Measurements from ENCODE around the gene LDLRAD2.

The LDLRAD2 gene

DNA sequence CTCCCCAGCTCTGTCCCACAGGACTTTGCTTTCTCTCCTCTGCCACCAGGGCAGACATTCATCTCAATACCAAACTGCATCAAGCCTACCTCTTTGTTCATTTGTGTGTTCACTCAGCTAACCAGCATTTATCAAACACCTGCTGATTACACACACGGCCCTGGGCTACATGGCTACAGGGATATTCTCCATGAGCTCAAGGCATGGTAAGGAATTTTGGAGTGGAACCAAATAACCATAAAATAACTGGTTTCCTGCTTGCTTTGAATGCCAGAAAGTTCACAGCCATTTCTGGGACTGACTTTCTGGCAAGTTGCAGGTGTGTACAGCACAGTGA is 54.6 kb downstream of the LDLRAD2 start:
- no peak for DNase-seq
- H3K27ac Mint-ChIP-seq = no peak overlapping the region

DNA sequence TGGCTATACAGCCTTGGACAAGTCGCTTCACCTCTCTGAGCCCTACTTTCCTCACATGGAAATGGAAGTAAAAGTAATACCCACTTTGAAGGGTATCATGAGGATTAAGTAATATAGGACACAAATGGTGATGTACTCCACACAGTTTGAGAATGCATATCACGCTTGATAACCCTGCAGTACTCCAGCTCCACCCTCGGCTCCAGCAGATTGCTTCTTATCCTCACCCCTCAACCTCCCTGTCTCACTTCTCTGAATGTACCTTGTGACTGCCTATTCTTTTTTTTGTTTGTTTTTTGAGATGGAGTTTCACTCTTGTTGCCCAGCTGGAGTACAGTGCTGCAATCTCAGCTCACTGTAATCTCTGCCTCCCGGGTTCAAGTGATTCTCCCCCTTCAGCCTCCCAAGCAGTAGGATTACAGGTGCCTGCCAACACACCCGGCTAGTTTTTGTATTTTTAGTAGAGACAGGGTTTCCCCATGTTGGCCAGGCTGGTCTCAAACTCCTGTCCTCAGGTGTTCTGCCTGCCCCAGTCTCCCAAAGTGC is 55.5 kb downstream of the LDLRAD2 start:
- DNase-seq = no peak
- H3K4me1 Mint-ChIP-seq (ENCODE audit: low read depth) = no peaks in the 10 kb centered on the region
- no peaks in the 10 kb centered on the region for H3K9me3 Mint-ChIP-seq
- H3K27ac Mint-ChIP-seq = no peak overlapping the region
- H3K4me3 Mint-ChIP-seq = no peak overlapping the region
- H3K27me3 Mint-ChIP-seq = no peaks in the 10 kb centered on the region
- H3K36me3 Mint-ChIP-seq (ENCODE audit: low read depth) = no peaks in the 10 kb centered on the region

More for the DNA sequence above, 54.6 kb downstream of the LDLRAD2 start:
- no peaks in the 10 kb centered on the region for H3K9me3 Mint-ChIP-seq
- no peak overlapping the region for H3K4me3 Mint-ChIP-seq
- no peaks in the 10 kb centered on the region for H3K4me1 Mint-ChIP-seq (ENCODE audit: low read depth)
- no peaks in the 10 kb centered on the region for H3K36me3 Mint-ChIP-seq (ENCODE audit: low read depth)
- no peaks in the 10 kb centered on the region for H3K27me3 Mint-ChIP-seq

GRCh38 chr1:21868482-21868881 is 56.4 kb downstream of the LDLRAD2 start:
- H3K27me3 Mint-ChIP-seq = no peaks in the 10 kb centered on the region
- H3K4me3 Mint-ChIP-seq = no peak overlapping the region
- no peaks in the 10 kb centered on the region for H3K9me3 Mint-ChIP-seq
- no peaks in the 10 kb centered on the region for H3K4me1 Mint-ChIP-seq (ENCODE audit: low read depth)
- no peak for DNase-seq
- no peaks in the 10 kb centered on the region for H3K36me3 Mint-ChIP-seq (ENCODE audit: low read depth)
- H3K27ac Mint-ChIP-seq = no peak overlapping the region

DNA sequence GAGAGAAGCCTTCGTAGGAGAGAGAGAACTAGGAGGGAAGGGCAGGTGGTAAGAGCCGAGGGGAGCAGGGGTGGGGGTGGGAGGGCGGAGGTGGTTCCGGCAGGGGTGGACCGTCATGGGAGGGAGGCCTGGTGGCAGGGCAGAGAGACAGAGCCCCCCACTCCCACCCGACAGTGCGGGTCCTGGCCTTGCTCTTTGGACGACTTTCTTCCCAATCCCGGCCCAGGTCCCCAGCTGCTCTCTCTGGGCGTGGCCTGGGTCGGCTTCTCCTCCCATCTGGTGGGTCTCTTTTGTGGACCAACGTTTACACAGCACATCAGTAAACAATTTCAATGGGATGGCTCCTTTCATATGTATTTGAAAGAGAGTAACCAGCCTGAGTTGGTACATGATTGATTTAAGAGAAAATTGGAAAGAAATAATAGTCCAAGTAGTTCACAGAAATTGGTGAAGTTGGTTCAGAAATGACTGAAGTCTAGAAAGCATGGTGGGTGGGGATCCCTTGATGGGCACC is 56.9 kb downstream of the LDLRAD2 start:
- Mint-ChIP-seq H3K36me3 (ENCODE audit: low read depth) (no peaks in the 10 kb centered on the region), H3K4me3 (no peak overlapping the region), H3K27me3 (no peaks in the 10 kb centered on the region), H3K9me3 (no peaks in the 10 kb centered on the region), H3K4me1 (ENCODE audit: low read depth) (no peaks in the 10 kb centered on the region), H3K27ac (no peak overlapping the region)
- no peak for DNase-seq

DNA sequence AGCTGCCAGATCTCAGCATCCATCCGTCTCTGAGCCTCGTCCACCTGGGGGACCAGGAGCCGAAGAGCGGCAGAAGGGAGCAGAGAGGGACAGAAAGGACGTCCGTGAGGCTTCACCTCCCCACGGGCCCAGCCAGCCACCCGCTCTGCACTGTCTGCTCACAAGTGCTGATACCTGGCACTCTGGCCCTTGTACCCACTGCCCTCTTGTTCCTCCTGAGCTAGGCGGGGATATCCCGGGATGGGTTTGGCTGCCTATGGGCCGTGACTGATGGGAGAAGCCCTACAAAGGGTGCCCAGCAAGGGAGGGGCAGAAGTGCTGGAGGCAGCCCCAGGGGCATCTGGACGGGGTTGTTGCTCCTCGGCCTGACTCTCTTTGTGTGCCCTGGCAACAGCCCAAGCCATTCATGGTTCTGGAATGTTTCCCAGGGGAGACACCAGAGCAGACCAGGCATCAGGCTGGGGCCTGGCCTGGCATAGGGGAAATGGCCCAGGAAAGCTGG is 57.6 kb downstream of the LDLRAD2 start:
- no peak overlapping the region for H3K4me3 Mint-ChIP-seq
- no peak overlapping the region for H3K27ac Mint-ChIP-seq
- H3K4me1 Mint-ChIP-seq (ENCODE audit: low read depth) = no peaks in the 10 kb centered on the region
- no peaks in the 10 kb centered on the region for H3K36me3 Mint-ChIP-seq (ENCODE audit: low read depth)
- DNase-seq = no peak
- no peaks in the 10 kb centered on the region for H3K27me3 Mint-ChIP-seq
- no peaks in the 10 kb centered on the region for H3K9me3 Mint-ChIP-seq

DNA sequence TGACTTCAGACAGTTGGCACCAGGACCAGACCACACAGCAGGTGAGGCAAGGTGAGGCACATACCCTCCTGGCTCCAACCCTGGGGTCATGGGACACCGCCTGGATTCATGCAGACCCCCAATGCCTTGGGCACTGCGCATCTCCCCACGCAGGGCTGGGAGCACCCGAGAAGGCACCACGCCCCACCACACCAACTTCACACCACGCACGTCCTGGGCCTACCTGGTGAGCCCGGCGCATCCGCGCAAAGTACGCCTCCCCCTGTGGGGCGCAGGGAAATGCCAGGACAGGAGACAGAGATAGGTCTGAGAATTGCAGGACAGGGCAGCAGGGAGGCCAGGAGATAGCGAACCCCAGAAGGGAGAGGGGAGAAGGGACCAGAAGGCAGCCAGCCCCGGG is 58.5 kb downstream of the LDLRAD2 start:
- H3K4me3 Mint-ChIP-seq = no peak overlapping the region
- no peaks in the 10 kb centered on the region for H3K36me3 Mint-ChIP-seq (ENCODE audit: low read depth)
- H3K27ac Mint-ChIP-seq = no peak overlapping the region
- no peaks in the 10 kb centered on the region for H3K27me3 Mint-ChIP-seq
- H3K4me1 Mint-ChIP-seq (ENCODE audit: low read depth) = no peaks in the 10 kb centered on the region
- no peak for DNase-seq
- H3K9me3 Mint-ChIP-seq = no peaks in the 10 kb centered on the region

GRCh38 chr1:21871943-21872342 is 59.9 kb downstream of the LDLRAD2 start:
- H3K27ac Mint-ChIP-seq = no peak overlapping the region
- no peaks in the 10 kb centered on the region for H3K36me3 Mint-ChIP-seq (ENCODE audit: low read depth)
- no peak for DNase-seq
- H3K4me3 Mint-ChIP-seq = no peak overlapping the region
- H3K9me3 Mint-ChIP-seq = no peaks in the 10 kb centered on the region
- H3K4me1 Mint-ChIP-seq (ENCODE audit: low read depth) = no peaks in the 10 kb centered on the region
- no peaks in the 10 kb centered on the region for H3K27me3 Mint-ChIP-seq

- H3K9me3 Mint-ChIP-seq = no peaks in the 10 kb centered on the region
- no peak for DNase-seq
- H3K4me3 Mint-ChIP-seq = no peak overlapping the region
- H3K4me1 Mint-ChIP-seq (ENCODE audit: low read depth) = no peaks in the 10 kb centered on the region
- no peak overlapping the region for H3K27ac Mint-ChIP-seq
- no peaks in the 10 kb centered on the region for H3K36me3 Mint-ChIP-seq (ENCODE audit: low read depth)
- no peaks in the 10 kb centered on the region for H3K27me3 Mint-ChIP-seq
Observed at GRCh38 chr1:21872445-21873079, 60.5 kb downstream of the LDLRAD2 start.

- no peak for DNase-seq
- no peaks in the 10 kb centered on the region for H3K9me3 Mint-ChIP-seq
- H3K36me3 Mint-ChIP-seq (ENCODE audit: low read depth) = no peaks in the 10 kb centered on the region
- no peak overlapping the region for H3K4me3 Mint-ChIP-seq
- H3K4me1 Mint-ChIP-seq (ENCODE audit: low read depth) = no peaks in the 10 kb centered on the region
- H3K27me3 Mint-ChIP-seq = no peaks in the 10 kb centered on the region
- H3K27ac Mint-ChIP-seq = no peak overlapping the region
Observed at GRCh38 chr1:21873174-21873573, 61.1 kb downstream of the LDLRAD2 start.

DNA sequence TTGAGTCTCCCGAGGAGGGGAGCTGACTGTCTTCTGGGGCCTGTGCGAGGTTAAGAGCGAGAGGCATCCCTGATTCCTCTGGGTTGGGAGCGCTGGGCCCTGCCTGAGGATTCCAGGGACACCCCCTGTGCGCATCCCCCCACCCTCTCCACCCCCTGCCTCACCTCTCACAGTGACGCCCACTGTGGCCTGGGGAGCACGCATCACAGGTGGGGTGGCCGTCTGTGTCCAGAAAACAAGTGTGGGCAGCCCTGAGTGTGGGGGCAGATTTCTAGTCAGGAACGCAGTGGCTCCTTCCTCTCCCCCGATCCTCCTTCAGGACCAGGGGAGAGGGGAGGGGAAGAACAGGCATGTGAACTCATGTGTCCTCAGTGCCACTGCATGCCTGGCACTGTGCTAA is 61.7 kb downstream of the LDLRAD2 start:
- Mint-ChIP-seq H3K4me3 (no peak overlapping the region), H3K27ac (no peak overlapping the region), H3K36me3 (ENCODE audit: low read depth) (no peaks in the 10 kb centered on the region), H3K9me3 (no peaks in the 10 kb centered on the region), H3K4me1 (ENCODE audit: low read depth) (no peaks in the 10 kb centered on the region), H3K27me3 (no peaks in the 10 kb centered on the region)
- DNase-seq = no peak

GRCh38 chr1:21874328-21874727 is 62.3 kb downstream of the LDLRAD2 start:
- no peak for DNase-seq
- Mint-ChIP-seq H3K27ac (no peak overlapping the region), H3K4me1 (ENCODE audit: low read depth) (no peaks in the 10 kb centered on the region), H3K9me3 (no peaks in the 10 kb centered on the region), H3K27me3 (no peaks in the 10 kb centered on the region), H3K36me3 (ENCODE audit: low read depth) (no peaks in the 10 kb centered on the region), H3K4me3 (no peak overlapping the region)

Measured in activated T-cell treated with anti-CD3 and anti-CD28 coated beads, Interleukin-2, amount 50 U/mL, for 24 hours (primary cell).